NCI-H2171 (cell line): ENCODE measurements around the gene HGF.
"Not testable (repeated sequence)": the region's sequence is repeated elsewhere in the genome, so short reads cannot be mapped to it uniquely, and the experiment has no call there.

Source experiments
- DNase-seq: peaks from one replicate; lab custom pipeline; 2025; lab: John Stamatoyannopoulos, UW

Gene HGF

DNA sequence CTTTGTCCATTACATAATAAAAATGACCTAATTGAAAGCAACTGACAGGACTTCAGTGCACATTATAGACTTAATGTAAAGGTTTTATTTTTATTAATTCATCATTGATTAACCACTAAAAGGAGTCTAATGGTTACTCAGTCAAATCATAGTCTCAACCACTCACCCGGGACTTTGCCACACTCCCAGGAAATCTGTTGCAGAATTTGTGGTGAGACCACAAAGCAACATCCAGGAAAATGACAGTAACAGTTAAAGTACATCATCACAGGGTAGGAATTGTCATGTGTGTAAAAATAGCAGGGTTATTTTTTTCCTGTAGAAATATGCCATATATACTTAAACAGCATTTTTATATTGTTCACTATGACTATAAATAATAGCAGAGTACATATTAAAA is 6.3 kb upstream of the HGF start:
- no peak for DNase-seq

DNA sequence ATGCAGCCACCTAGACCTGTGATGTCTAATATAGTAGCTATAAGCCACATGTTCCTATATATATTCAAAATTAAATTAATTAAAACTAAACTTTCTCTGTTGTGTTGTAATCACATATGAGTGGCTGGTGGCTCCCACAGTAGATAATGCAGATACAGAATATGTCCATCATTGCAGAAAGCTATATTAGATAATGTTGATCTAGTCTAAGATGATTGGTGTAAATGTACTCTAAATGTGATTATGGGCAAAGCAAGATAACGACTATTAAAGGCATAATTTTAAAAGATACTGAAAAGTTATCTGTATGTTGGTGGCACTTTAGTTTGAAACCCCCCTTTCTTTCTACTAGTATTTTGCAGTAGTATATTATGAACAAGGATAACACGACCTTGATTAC is 5.7 kb upstream of the HGF start:
- DNase-seq = no peak

DNA sequence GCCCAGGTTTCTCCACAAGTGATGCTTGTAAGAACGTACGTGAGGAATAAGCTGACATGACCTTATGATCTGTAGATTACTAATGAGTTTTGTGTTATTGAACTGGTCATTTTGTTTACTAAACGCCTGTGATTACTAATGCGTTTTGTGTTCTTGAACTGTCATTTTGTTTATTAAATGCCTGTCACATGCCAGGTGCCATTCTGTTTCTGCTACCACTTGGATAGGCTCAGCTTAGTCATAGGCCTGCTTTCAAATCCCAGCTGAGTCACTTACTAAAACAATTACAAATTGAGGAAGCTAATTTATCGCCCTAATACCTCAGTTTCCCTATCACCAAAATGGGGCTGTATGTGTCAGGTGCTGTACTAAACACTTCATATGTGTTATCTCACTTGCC is 4.7 kb upstream of the HGF start:
- no peak for DNase-seq

DNA sequence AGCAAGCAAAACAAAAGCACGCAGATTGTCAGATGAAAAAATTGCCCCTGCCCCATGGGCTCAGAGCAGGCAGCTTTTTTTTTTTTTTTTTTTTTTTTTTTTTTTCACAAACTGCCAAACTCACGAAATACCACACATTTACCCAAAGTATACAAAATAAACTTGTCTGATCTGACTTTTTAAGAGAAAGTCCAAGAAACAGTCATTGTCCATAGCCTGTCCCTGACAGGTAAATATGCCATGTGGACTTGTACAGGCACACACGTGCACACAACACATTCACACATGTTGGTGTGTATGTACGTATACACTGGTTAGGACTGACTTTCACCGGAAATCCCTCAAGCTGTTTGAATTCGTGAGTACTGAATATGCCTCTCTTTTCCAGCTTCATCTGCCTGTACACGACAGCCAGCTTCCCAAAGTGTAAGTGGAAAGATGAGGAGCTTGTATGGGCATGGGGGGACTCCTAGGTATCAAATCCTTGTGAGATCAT is 929 bp upstream of the HGF start:
- no peak for DNase-seq

DNA sequence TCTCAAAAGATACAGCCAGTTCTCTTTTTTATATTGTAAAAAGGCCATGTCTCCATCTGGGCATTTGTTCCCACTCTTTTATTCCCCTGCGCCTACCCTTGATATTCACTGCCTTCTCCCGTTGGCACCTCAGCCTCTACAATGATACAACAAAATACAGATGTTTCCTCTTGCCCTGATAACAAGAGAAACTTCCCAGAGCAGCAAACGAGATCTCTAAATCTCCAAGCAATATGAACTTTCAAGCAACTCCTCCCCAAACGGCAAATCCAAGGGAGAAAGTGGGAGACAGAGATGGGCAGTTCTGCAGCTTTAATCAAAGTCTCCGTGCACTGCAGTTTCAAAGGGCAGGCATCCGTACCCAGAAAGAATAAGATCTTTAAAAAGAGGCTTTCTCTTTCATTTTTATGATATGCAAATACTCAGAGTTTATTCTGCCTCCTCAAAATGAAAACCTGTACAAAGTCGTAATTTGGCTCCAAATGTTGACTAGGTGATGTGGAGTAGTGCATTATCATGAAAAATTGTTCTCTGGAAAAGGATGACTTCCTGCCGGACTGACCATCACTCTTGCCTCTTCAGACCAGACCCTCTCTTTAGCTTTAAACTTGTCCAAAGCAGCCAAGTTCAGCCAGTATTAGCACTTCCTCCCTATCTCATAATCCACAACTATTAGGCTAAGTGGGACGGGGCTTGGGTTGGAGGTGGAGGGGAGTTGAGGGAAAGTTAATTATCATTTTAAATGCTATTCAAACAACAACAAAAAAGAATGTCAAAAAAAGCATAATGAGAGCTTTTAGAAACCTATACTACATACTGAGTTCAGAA is 682 bp downstream of the HGF start:
- DNase-seq = no peak

DNA sequence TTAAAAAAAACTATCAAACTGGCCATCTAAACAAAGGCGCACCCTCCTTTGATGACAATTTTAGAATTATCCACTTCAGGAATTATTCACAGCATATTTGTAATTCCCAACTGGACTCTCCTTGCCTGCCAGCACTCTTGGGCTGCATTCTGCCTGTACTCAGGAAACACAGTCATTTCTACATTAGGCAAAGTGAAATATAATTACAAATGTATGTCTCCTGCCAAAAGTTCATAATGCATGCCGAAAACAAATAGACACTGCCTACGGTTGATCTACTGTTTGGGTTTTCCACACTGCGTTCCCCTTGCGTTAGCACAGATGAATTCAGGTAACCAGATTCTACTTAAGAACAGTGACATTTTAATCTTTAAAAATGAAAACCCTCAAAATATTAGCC is 1.9 kb downstream of the HGF start:
- no peak for DNase-seq

DNA sequence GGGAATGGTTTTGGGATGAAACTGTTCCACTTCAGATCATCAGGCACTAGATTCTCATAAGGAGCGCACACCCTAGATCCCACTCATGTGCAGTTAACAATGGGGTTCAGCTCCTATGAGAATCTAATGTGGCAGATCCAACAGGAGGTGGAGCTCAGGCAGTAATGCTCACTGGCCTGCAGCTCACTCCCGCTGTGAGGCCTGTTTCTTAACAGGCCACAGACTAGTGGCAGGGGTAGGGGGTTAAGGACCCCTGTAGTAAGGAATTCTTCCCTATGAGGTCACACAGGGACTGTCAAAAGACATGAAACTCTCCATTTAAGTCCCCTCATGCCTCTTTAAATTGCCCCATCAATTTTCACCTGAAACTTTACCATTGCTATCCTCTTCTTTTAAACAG is 8.0 kb downstream of the HGF start:
- no peak for DNase-seq

DNA sequence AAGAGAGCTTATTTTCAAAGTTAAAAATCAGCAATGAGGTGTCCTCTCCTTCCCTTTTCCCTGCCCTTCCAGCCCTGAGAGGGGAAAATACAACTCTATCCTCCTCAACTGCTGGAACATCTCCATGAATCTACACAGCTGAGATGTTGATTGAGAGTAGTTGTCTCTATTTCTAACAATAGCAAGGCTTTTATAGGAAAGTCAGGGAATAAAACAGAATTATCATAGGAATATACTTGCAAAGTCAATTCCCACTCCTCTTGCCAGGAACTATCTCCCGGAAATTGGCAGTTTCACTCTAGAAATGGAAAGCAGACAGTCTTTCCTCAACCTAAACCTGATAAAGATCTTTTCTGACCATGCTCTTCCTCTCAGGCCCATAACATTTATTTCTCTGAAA is 8.8 kb downstream of the HGF start:
- DNase-seq = no peak

DNA sequence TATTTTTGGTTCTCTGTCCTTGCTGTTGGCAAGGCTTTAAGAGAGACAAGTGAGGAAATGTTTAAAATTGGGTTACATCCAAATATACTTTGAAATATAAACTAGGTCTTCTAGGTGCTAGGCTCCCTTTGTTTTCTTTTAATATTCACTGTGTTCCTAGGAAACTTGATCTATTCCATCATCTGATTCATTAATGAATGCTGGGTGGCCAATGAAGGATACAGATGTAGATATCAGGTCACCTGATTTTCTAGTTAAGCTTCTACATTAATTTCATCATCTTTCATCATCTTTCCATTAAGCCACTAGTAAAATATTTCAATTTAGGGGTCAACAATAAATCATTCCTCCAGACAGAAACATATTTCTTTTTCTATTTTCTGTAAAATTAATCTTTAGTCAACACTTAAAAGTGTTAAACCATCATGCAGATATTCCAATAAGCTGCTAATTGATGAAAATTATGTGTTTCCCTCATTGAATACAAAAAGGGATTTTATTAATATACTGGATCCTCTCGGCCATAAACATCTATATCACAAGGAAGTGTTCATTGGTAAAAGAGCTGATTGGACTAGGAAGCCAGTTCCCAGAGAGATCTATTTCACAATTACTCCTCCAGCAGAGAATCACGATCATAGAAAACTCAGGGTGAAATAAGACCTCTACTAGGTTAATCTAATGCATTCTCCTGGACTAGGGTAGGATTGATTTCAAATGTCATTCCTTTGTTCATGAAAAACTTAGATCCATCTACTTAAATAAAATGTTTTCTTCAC is 14.7 kb downstream of the HGF start:
- DNase-seq = no peak

DNA sequence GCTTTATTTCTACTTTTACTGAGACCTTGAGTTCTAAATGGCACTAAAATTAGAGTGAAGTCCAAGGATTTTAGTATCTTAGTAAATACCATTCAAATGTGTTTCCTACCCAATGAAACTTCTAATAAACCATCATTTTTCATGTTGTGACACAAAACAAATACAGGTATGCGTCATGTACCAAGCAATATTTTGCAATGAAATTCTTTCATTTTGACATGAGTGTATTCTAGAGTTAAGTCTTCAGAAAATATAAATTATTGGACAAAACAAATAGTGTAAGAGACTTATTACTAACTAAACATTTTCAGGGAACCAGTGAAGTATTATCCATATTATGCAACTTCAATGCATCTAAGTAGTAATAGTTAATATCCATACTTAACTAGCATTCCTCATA is 16.5 kb downstream of the HGF start:
- DNase-seq = no peak

DNA sequence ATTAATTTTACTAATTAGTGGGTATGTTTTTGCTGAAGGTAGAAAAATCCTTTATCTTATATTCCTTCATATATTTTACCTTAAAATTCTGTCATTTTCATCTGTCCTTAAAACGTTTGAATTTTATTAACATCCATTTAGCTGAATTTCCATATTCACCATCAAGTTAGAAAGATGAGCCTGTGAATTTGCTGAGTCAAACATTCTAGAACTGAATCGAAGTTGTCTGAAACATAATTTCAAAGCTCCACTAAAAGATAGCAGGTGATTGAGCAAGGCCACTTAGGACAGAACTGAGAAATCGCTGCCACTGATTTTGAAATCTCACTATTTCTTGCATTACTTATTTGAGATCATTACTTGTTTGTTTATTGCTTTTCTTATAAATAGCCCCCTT is 17.5 kb downstream of the HGF start:
- no peak for DNase-seq

DNA sequence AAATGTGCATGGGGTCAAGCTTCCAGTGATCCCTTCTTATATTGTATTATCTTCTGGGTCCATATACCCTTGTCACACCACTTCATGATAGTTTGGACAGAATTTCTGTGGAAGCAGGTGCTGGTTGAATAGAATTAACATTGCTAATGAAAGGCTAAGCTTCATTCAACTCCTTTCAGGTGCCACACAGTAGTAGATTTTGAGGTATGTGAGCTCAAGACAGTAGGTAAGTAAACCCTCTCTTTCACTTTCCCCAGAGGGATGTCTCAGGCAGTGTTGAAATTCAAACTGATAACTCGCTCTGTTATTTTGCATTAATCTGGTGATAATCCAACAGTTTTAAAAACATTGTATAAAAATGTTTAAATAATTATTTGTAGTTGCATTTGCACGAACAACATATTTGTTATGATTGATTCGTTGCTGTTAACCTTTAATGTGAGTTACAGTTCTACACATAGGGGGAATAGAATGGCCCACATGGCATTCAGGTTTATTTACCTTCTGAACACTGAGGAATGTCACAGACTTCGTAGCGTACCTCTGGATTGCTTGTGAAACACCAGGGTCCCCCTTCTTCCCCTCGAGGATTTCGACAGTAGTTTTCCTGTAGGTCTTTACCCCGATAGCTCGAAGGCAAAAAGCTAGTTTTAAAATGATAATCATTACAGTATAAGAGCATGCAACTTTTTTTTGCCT is 18.1 kb downstream of the HGF start:
- no peak for DNase-seq

DNA sequence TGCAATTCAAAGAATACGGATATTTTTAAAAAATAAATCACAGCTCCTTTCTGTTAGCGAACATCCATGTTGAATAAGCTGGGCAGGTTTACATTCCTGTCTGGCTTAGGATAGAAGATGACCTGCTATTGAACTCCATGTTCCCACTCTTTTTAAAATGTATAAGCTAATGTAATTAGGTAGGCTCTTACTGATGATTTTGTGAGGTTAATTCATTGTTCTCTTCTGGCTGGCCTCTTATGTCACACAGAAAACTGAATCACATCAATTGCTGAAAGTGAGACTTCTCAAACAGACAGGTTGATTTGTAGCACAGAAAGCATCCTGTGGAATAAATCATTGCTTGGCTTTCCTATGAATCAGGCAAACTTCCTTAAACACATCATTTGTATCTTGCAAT is 24.2 kb downstream of the HGF start:
- DNase-seq = no peak

DNA sequence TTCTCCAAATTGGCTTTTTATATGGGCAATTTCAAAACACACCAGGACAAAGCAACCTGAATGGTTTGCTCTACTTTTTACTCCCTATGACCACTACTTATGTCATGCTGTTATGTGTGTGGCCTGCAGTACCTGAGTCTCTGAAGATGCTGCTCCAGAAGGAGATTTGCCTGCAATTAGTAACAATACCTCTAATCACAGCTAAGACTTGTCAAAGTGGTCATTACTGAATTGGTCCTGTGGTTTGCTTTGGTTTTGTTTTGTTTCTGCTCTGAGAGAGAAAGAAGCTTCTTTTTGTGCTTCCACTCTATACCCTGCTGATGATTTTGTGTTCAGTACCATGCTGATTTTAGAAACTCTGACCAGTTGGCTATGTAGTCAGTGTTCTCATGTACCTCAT is 25.5 kb downstream of the HGF start:
- no peak for DNase-seq

DNA sequence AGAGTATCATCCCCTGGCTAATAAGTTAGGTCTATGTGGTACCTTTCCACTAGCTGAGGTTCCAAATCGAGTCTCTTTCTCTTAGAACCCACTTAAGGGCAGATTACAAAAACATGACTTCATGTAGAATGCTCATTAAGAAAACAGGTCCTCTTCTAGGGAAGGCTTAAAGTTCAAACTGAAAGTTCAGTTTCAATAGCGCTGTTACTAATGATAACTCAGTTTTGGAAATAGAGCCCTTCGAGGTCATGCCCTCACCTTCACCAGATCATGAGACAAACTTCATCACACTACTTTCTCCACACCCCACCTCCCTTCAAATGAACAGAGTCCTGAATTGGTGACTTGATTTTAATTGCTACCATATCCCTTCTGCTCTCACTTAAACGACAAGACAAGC is 26.2 kb downstream of the HGF start:
- no peak for DNase-seq

DNA sequence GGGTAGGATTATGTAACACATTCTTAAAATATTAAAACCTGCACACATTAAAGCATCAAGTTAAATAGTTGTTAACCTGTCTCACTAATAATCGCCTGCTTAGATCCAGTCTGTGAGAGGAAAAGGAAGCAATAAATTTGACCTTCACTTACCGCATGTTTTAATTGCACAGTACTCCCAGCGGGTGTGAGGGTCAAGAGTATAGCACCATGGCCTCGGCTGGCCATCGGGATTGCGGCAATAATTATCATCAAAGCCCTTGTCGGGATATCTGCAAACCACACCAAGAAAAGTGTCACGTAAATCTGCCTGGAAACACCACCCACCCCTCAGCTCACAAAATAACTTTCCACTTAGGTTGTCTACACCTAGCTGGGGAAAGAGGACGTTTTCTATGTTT is 26.6 kb downstream of the HGF start:
- DNase-seq = no peak

DNA sequence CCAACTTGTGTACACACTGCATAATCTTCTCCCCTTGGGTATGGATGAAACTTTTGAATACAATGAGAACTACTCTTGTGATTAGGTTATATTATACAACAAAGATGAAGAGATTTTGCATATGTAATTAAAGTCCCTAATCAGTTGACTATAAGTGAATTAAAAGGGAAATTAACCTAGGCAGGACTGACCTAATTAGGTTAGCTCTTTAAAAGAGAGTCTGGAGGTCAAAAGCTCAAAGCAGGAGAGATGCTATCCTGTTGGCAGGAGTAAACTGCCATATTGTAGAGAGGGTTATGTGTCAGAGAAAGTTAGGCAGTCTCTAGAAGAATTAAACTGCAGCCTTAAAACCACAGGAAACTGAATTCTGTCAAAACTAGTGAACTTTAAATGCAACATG is 29.4 kb downstream of the HGF start:
- no peak for DNase-seq

DNA sequence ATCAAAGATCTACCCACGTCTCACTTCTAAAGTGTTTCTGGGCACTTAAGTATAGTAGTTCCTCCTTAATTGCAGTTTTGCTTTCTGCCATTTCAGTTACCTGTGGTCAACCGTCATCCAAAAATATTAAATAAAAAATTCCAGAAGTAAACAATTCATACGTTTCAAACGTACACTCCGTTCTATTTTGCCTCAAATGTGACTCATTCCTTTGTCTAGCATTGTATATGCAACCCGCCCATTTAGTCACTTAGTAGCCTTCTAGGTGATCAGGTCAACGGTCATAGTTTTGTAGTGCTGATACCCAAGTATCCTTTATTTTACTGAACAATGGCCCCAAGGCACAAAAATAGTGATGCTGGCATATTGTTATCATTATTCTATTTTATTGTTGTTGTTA is 33.8 kb downstream of the HGF start:
- no peak for DNase-seq

DNA sequence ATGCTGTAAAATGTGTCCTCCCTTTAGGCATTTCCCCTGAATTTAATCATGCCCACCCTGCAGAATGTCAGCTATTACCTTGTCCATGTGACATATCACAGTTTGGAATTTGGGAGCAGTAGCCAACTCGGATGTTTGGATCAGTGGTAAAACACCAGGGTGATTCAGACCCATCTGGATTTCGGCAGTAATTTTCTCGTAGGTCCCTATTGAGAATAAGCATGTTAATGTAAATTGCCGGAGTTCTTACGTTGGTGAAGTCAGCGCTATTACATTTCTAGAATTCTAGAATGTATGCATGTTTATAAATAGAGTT is 44.1 kb downstream of the HGF start:
- DNase-seq = no peak

DNA sequence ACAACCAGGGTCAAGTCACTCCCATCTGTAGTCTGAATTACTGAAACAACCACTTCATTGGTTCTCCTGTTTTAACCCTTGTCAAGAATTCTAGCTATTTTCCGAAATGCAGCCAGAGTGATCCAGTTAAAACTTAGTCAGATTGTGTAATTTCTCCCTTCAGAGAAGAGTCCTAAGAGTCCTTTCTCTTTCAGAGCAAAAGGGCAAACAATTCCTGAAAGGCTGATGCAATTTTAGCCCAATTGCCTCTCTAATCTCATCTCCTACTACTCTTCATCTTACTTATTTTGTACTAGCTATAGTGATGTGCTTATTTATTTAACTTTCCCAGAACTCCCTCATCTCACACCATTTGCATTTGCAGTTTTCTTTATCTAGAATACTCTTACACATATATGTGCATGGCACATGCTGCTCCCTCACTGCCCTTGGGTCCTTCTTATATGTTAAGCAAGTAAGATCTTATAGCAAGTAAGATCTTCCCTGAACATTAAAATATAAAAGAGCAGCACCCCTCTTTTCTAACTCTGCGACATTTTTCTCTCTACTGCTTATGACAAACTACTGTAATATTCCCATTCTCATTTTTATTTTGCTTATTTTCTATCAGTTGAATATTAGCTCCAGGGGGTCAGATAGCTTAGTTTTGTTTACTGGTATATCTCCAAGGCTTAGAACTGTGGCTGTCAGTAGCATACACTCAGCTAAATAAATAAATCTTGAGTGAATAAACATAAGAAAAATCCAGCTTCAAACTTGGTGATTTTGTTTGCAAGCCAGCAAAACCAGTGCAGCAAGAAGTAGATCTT is 44.6 kb downstream of the HGF start:
- no peak for DNase-seq

DNA sequence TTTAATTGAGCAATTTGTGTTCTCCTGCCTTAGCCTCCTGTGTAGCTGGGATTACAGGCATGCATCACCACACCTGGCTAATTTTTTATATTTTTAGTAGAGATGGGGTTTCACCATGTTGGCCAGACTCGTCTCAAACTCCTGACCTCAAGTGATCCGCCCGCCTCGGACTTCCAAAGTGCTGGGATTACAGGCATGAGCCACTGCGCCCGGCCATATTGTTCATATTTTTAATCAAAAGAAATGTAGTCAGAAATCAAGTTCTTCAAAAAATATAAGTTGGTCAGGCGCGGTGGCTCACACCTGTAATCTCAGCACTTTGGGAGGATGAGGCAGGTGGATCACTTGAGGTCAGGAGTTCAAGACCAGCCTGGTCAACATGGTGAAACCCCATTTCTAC is 47.6 kb downstream of the HGF start:
- DNase-seq = not testable (repeated sequence)

DNA sequence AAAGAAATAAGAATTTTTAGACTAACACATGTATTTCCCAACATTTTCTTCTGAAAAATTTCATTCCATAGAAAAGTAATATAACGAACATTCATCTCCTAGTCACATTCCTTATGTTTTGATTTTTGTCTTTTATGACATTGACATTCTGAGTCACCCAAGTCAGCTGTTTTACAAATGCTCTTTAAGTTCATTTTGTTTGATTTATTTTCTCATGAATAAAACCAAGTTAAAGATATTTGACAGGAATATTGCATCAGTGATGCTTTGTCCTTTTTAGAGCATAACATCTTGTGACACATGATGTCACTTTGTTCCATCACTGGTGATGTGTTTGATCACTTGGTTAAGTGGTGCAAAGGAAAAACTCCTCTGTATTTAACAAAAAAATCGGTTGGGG is 48.4 kb downstream of the HGF start:
- DNase-seq = no peak
